IMR-90 (cell line): ENCODE data around the gene PDCL2.

Experiments used
- CEBPB ChIP-seq: IDR thresholded peaks from 2 replicates; pipeline ENCODE4 v1.6.1; 2012; ENCODE audit warnings: low read depth, low read length, improper control_type of control experiment
- MXI1 ChIP-seq: IDR thresholded peaks from 2 replicates; pipeline ENCODE4 v1.6.1; 2012; ENCODE audit warnings: low read depth, mild to moderate bottlenecking, low read length, moderate library complexity, borderline replicate concordance
- POLR2A ChIP-seq: IDR thresholded peaks from 2 replicates; pipeline ENCODE4 v1.6.1; 2012; ENCODE audit warnings: mild to moderate bottlenecking, low read depth, low read length
- RAD21 ChIP-seq: IDR thresholded peaks from 2 replicates; pipeline ENCODE4 v1.6.1; 2012; ENCODE audit warnings: low read length, improper control_type of control experiment
- RFX5 ChIP-seq: IDR thresholded peaks from 2 replicates; pipeline ENCODE4 v1.8.0; 2012; ENCODE audit warnings: low read depth, mild to moderate bottlenecking, low read length, moderate library complexity
- TF ChIP-seq, protein P1 (sequence below): fragments of 150-350 bp; IDR thresholded peaks from 2 replicates; pipeline ENCODE4 v1.6.1; 2016; ENCODE audit warnings: low read depth, mild to moderate bottlenecking, low read length, moderate library complexity, borderline replicate concordance
- TF ChIP-seq, protein P2 (sequence below): conservative IDR thresholded peaks from 2 replicates; pipeline ENCODE4 v1.5.1; 2012; ENCODE audit warnings: mild to moderate bottlenecking, low read depth, low read length, improper control_type of control experiment
- TF ChIP-seq, protein P3 (sequence below): fragments of 150-350 bp; IDR thresholded peaks from 2 replicates; pipeline ENCODE4 v1.6.1; 2017; ENCODE audit warnings: mild to moderate bottlenecking, antibody characterized with exemption, low read length, low read depth

DNA sequence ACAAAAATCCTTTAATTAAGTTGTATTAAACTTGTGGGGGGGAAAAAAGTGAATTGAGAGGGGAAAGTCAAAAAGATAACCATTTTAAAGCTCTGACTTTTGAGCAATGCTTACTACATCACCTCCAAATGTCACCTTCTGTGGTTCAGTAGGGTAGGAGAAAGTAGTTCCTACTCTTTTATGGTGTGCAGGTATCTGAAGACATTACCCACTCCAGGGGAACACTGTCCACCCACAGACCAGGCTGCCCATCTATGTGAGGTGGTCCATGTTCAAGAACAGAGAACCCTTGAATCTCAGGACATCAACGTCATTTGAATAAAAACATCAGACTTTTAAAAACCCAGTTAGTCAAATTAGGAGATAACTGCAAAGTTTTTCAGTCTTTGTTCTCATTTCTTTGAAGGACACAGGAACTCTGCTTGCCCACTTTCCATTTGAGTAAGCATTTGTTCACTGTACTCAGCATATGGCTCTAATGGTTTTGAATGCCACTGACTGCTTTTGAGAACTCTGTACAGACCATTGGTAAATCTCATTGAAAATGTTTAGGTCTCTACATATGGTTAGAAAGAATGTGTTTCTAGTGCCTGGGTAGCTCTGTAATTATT, 25.6 kb upstream of the PDCL2 start:
- TF ChIP-seq, protein P1, sequence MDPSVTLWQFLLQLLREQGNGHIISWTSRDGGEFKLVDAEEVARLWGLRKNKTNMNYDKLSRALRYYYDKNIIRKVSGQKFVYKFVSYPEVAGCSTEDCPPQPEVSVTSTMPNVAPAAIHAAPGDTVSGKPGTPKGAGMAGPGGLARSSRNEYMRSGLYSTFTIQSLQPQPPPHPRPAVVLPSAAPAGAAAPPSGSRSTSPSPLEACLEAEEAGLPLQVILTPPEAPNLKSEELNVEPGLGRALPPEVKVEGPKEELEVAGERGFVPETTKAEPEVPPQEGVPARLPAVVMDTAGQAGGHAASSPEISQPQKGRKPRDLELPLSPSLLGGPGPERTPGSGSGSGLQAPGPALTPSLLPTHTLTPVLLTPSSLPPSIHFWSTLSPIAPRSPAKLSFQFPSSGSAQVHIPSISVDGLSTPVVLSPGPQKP = no peak
- no peak for TF ChIP-seq POLR2A
- no peak for TF ChIP-seq RFX5
- TF ChIP-seq, protein P2, sequence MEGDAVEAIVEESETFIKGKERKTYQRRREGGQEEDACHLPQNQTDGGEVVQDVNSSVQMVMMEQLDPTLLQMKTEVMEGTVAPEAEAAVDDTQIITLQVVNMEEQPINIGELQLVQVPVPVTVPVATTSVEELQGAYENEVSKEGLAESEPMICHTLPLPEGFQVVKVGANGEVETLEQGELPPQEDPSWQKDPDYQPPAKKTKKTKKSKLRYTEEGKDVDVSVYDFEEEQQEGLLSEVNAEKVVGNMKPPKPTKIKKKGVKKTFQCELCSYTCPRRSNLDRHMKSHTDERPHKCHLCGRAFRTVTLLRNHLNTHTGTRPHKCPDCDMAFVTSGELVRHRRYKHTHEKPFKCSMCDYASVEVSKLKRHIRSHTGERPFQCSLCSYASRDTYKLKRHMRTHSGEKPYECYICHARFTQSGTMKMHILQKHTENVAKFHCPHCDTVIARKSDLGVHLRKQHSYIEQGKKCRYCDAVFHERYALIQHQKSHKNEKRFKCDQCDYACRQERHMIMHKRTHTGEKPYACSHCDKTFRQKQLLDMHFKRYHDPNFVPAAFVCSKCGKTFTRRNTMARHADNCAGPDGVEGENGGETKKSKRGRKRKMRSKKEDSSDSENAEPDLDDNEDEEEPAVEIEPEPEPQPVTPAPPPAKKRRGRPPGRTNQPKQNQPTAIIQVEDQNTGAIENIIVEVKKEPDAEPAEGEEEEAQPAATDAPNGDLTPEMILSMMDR = no peak
- TF ChIP-seq CEBPB = no peak
- no peak for TF ChIP-seq RAD21
- no peak for TF ChIP-seq MXI1
- TF ChIP-seq, protein P3, sequence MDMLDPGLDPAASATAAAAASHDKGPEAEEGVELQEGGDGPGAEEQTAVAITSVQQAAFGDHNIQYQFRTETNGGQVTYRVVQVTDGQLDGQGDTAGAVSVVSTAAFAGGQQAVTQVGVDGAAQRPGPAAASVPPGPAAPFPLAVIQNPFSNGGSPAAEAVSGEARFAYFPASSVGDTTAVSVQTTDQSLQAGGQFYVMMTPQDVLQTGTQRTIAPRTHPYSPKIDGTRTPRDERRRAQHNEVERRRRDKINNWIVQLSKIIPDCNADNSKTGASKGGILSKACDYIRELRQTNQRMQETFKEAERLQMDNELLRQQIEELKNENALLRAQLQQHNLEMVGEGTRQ = no peak
